GM23248 (cell line): ENCODE measurements around the gene DIP2C. TPM values are rescaled to one million over a fixed set of nuclear protein-coding genes. Genes with fewer than 3 reads are reported as not detected.

Experiments
- DNase-seq: peaks from one replicate; pipeline ENCODE4 v3.0.0-alpha.2; 2015
- H2AFZ ChIP-seq: fragments of 200-600 bp; sonication (generic); 2 replicates; pipeline ENCODE4 v1.6.1; 2016; ENCODE audit warnings: antibody characterized with exemption
- H3F3A ChIP-seq: fragments of 200-600 bp; sonication (generic); 2 replicates; pipeline ENCODE4 v1.6.1; 2016; ENCODE audit warnings: mild to moderate bottlenecking, antibody characterized with exemption, mixed run types; ENCODE audit not compliant: insufficient read depth
- H3K27ac ChIP-seq: fragments of 200-600 bp; sonication (generic); 2 replicates; pipeline ENCODE4 v1.5.1; 2016; ENCODE audit warnings: mild to moderate bottlenecking
- H3K27me3 ChIP-seq: fragments of 200-600 bp; sonication (generic); replicated peaks from 2 replicates; pipeline ENCODE4 v1.6.1; 2016; ENCODE audit warnings: mild to moderate bottlenecking; ENCODE audit not compliant: insufficient read depth
- H3K36me3 ChIP-seq: fragments of 200-600 bp; sonication (generic); 2 replicates; pipeline ENCODE4 v1.6.1; 2016; ENCODE audit warnings: low read depth, mild to moderate bottlenecking
- H3K4me1 ChIP-seq: fragments of 200-600 bp; sonication (generic); 2 replicates; pipeline ENCODE4 v1.6.1; 2016; ENCODE audit warnings: mild to moderate bottlenecking; ENCODE audit not compliant: insufficient read depth
- H3K4me2 ChIP-seq: fragments of 200-600 bp; sonication (generic); one replicate; pipeline ENCODE4 v1.6.1; 2016; ENCODE audit warnings: mild to moderate bottlenecking; ENCODE audit not compliant: unreplicated experiment
- H3K4me3 ChIP-seq: fragments of 200-600 bp; sonication (generic); 2 replicates; pipeline ENCODE4 v1.5.1; 2016; ENCODE audit warnings: mild to moderate bottlenecking
- H3K79me2 ChIP-seq: fragments of 200-600 bp; sonication (generic); 2 replicates; pipeline ENCODE4 v1.6.1; 2016; ENCODE audit warnings: mild to moderate bottlenecking; ENCODE audit not compliant: insufficient read depth
- H3K9ac ChIP-seq: fragments of 200-600 bp; sonication (generic); 2 replicates; pipeline ENCODE4 v1.6.1; 2016; ENCODE audit warnings: mild to moderate bottlenecking
- H3K9me2 ChIP-seq: fragments of 200-600 bp; sonication (generic); 2 replicates; pipeline ENCODE4 v1.6.1; 2016; ENCODE audit warnings: mixed run types, mild to moderate bottlenecking, moderate library complexity; ENCODE audit not compliant: insufficient read depth
- H3K9me3 ChIP-seq: fragments of 200-600 bp; sonication (generic); one replicate; pipeline ENCODE4 v1.6.1; 2017; ENCODE audit warnings: low read depth
- H4K20me1 ChIP-seq: fragments of 200-600 bp; sonication (generic); 2 replicates; pipeline ENCODE4 v1.6.0; 2016; ENCODE audit not compliant: insufficient read depth
- EZH2 ChIP-seq: fragments of 200-600 bp; sonication (generic); IDR thresholded peaks from 2 replicates; pipeline ENCODE4 v1.6.1; 2018; ENCODE audit warnings: antibody characterized with exemption, mild to moderate bottlenecking; ENCODE audit not compliant: insufficient read depth, poor library complexity, severe bottlenecking
- EZH2phosphoT487 ChIP-seq: fragments of 200-600 bp; sonication (generic); IDR thresholded peaks from 2 replicates; pipeline ENCODE4 v1.6.1; 2018; ENCODE audit warnings: antibody characterized with exemption, moderate library complexity, mild to moderate bottlenecking, low read depth; ENCODE audit not compliant: insufficient read depth
- WGBS, 2 experiments: methylation state at CpG; one replicate each; pipeline ENCODE4 v1.1.6; 2015 to 2017; ENCODE audit warnings: low lambda C conversion rate in 2 of 2, low coverage in 1 of 2; ENCODE audit errors: missing lambda C conversion rate in 2 of 2; 5-methylcytosine and 5-hydroxymethylcytosine counted together
- in situ Hi-C: fragments of 300-500 bp; cut with MboI; formaldehyde crosslinking; loops from 2 replicates; pipeline ENCODE4 v1.15.0; 2020
- polyA plus RNA-seq: library from polyadenylated mRNA; unstranded; fragments of >200 nt; fragmentation: Nextera tagmentation; extraction: Ambion mirVana; gene quantifications from 2 replicates; pipeline ENCODE4 v1.2.1, GENCODE V29; 2016
- total RNA-seq: library from RNA; depleted of rRNA; stranded (reverse); fragments of >200 nt; shearing (Covaris generic); gene quantifications from 2 replicates; pipeline ENCODE4 v1.2.3, GENCODE V29; 2014

Gene DIP2C
- total and polyA plus RNA-seq, 2 experiments from 2014 or later: 12.0 to 13.1 TPM

GRCh38 chr10:308572-309085, 380.8 kb downstream of the DIP2C start:
- Histone ChIP-seq H3K27ac (no peak overlapping the region), H3K4me2 (no peak overlapping the region), H2AFZ (no peak overlapping the region), H3K9me2 (no peaks in the 10 kb centered on the region), H3K27me3 (no peaks in the 10 kb centered on the region), H3K4me1 (no peaks in the 10 kb centered on the region), H3K9me3 (no peaks in the 10 kb centered on the region), H3K4me3 (no peak overlapping the region), H3K9ac (no peak overlapping the region), H3F3A (no peaks in the 10 kb centered on the region), H3K79me2 (no peaks in the 10 kb centered on the region), H3K36me3 (0 out of 2 replicates have a peak, but pooled peaks cover 4% of the 10 kb centered on the region), H4K20me1 (no peaks in the 10 kb centered on the region)
- no peak for TF ChIP-seq EZH2
- no peak for TF ChIP-seq EZH2phosphoT487
- DNase-seq: no peak
- 74 to 81% methylated on average over 15 of the region's 15 CpGs for WGBS, 2 experiments
- in situ Hi-C loops: no loop called here

GRCh38 chr10:308101-308500, 381.4 kb downstream of the DIP2C start:
- no peak overlapping the region for H3K27ac ChIP-seq
- H3K9me3 ChIP-seq: no peaks in the 10 kb centered on the region
- no peak overlapping the region for H2AFZ ChIP-seq
- DNase-seq: no peak
- H3F3A ChIP-seq: no peaks in the 10 kb centered on the region
- 0 out of 2 replicates have a peak, but pooled peaks cover 4% of the 10 kb centered on the region for H3K36me3 ChIP-seq
- in situ Hi-C loops: no loop called here
- no peak for TF ChIP-seq EZH2phosphoT487
- no peak for TF ChIP-seq EZH2
- no peaks in the 10 kb centered on the region for H3K79me2 ChIP-seq
- no peaks in the 10 kb centered on the region for H3K27me3 ChIP-seq
- H3K4me3 ChIP-seq: no peak overlapping the region
- no peak overlapping the region for H3K9ac ChIP-seq
- 88 to 95% methylated on average over 11 of the region's 11 CpGs for WGBS, 2 experiments
- H3K4me1 ChIP-seq: no peaks in the 10 kb centered on the region
- no peaks in the 10 kb centered on the region for H4K20me1 ChIP-seq
- H3K4me2 ChIP-seq: no peak overlapping the region
- no peaks in the 10 kb centered on the region for H3K9me2 ChIP-seq

GRCh38 chr10:307659-308058, 381.8 kb downstream of the DIP2C start:
- H3F3A ChIP-seq: no peaks in the 10 kb centered on the region
- H3K27me3 ChIP-seq: no peaks in the 10 kb centered on the region
- no peaks in the 10 kb centered on the region for H3K79me2 ChIP-seq
- WGBS, 2 experiments: 90 to 93% methylated on average over 10 to 18 of the region's 18 CpGs
- H3K27ac ChIP-seq: no peak overlapping the region
- H3K4me1 ChIP-seq: no peaks in the 10 kb centered on the region
- no peak overlapping the region for H2AFZ ChIP-seq
- no peak for TF ChIP-seq EZH2phosphoT487
- no peak for TF ChIP-seq EZH2
- DNase-seq: no peak
- H3K9me2 ChIP-seq: no peaks in the 10 kb centered on the region
- H4K20me1 ChIP-seq: no peaks in the 10 kb centered on the region
- H3K9me3 ChIP-seq: no peaks in the 10 kb centered on the region
- no peak overlapping the region for H3K4me2 ChIP-seq
- H3K4me3 ChIP-seq: no peak overlapping the region
- H3K36me3 ChIP-seq: 0 out of 2 replicates have a peak, but pooled peaks cover 4% of the 10 kb centered on the region
- in situ Hi-C loops: no loop called here
- no peak overlapping the region for H3K9ac ChIP-seq

GRCh38 chr10:306675-307185, 382.7 kb downstream of the DIP2C start:
- in situ Hi-C loops: no loop called here
- H3K27ac ChIP-seq: no peak overlapping the region
- H3K27me3 ChIP-seq: no peaks in the 10 kb centered on the region
- H3K79me2 ChIP-seq: no peaks in the 10 kb centered on the region
- no peak overlapping the region for H2AFZ ChIP-seq
- H3K4me1 ChIP-seq: no peaks in the 10 kb centered on the region
- H3K36me3 ChIP-seq: 0 out of 2 replicates have a peak, but pooled peaks cover 4% of the 10 kb centered on the region
- TF ChIP-seq EZH2phosphoT487 (no peak), EZH2 (no peak)
- H3K4me2 ChIP-seq: no peak overlapping the region
- no peak for DNase-seq
- no peaks in the 10 kb centered on the region for H3F3A ChIP-seq
- H4K20me1 ChIP-seq: no peaks in the 10 kb centered on the region
- 86 to 87% methylated on average over 8 of the region's 8 CpGs for WGBS, 2 experiments
- H3K9me3 ChIP-seq: no peaks in the 10 kb centered on the region
- H3K9me2 ChIP-seq: no peaks in the 10 kb centered on the region
- H3K4me3 ChIP-seq: no peak overlapping the region
- no peak overlapping the region for H3K9ac ChIP-seq
